ENCODE measurements around the gene EN1.

EN1 gene

DNA sequence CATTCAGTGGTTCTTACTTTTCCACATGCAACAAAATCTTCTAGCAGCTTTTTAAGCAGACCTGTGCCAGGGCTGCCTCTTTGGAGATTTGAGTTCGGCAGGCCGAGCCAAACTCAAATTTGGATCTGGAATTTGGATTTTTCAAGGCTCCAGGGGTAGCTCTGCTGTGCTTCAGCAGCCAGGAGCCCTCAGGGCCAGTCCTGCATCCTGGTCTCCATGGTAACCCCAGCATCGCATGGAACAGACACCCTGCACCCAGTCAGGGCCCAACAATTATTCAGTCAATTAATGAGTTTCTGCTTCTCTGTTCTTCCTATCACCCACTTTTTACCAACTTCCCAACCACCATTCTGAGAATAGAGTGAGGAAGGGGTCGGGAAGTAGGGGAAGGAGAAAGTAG lies 30.0 kb downstream of the EN1 start:
- DNase-seq (ENCODE audit: low read depth) = no peak

DNA sequence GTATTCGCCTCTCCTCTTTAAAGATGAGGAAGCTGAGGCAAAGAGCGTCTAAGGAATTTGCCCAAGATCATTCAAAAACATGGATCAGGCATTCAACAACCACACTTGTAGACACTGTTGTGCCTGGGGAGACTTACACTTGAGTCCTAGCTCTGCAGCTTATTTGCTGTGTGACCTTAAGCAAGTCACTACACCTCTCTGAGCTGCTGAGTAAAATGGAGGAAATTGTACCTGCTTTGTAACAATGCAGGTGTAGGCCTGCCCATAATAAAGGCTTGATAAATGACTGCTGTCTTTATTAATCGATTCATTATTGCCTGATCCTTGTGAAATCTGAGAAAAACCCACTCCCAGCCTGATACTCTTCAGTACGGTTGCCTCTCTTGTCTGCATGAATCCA lies 30.8 kb downstream of the EN1 start:
- DNase-seq (ENCODE audit: low read depth) = no peak

DNA sequence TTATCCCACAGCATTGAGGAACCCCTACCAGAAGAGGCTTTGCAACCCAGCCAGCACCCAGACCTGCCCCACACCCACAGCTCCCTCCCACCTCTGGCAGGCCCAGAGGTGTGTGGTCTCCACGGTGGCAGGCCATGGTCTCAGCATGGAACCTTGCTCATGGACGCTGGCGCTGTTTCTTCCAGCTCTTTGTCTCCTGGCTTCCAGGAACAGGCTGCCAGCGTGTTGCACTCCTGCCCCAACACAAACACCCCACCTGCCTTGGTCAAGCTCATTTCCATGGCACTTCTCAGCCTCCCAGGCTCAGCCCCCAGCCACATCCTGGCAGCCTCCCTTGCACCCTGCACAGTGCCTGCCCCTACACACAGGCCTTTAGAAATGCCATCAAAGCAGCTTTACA lies 31.7 kb downstream of the EN1 start:
- no peak for DNase-seq (ENCODE audit: low read depth)

DNA sequence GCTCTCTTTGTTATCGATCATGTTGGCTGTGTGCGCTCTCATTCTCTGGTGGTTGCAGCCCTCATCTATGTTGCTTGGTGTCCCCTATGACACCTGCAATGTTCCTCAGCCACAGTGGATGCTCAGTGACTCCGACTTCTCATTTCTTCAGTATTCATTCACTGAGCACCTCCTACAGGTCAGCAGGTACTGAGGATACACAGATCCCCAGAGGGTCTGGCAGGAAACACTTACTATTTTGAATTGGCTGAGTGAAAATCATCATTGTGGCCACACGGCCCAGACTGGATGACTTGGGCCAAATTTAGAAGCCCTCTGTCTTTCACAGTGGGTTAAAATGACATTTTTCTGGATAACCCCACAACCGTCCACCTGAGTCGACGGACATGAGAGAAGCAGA lies 32.1 kb downstream of the EN1 start:
- no peak for DNase-seq (ENCODE audit: low read depth)

DNA sequence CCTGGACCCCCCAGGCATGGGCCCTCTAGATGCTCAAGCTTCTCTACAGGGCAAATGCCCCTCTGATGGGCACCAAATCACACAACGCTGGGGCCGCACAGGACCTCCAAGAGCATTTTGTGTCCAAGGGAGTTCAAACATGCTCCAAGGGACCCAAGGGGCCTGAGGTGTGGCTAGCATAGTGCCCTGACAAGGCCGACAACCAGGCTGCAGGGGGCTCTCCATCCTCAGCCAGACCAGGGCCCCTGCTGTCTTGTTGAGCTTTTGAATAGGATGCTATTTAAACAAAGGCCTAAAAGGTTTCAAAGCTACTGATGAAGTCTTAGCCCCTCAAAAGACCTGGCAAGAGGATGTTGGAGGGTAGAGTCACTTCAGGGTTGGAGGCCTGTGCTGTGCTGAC lies 33.1 kb downstream of the EN1 start:
- no peak for DNase-seq (ENCODE audit: low read depth)

DNA sequence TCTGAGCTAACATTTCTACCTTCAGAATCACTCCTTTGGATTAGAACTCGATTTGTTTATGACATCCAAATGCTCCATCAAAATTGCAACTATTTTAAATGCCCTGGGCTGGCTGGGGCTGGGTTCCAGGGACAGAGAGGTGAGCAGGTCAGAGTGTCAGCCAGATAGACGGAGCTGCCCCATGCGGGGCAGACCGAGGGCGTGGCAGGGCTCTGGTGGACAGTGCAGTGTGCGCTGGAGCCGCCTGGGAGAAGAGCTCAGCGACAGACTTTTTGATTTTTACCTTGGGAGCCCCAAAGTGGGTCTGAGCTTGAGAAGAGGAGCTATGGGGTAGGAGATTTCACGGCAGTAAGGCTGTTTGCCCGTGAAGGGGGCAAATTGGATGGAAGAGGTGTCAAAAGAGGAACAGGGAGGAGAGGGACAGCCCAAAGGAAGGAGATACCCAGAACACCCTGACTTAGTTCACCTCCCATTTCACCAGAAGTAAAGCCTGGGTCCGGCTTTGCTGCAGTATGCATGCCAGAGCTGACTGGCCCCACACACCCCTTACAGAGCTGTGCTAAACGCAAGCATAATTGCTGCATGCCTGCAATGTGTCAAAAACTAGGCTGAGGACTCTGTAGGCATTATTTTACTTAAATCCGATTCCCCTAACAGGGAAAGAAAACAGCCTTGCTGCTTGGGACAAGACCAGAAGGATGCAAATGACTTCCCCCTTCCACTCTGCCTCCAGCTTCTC lies 33.7 kb downstream of the EN1 start:
- no peak for DNase-seq (ENCODE audit: low read depth)

DNA sequence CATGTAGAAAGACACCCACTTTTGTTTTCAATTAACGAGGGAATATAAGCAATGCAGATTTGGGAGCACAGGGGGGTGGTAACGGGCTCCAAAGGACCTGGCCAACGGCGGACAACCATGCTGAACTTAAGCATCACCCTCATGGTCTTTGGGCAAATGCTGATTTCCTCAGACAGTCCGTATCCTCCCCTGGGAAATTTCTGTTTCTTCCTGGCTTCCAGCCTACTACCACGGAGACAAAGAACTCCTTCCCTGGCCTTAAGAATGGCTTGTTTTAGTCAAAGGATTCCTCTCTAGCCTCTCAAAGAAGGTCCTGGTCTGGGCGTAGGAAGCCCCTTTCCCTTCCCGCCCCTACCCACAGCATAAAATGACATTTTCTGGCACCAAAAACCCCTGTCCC lies 34.3 kb downstream of the EN1 start:
- DNase-seq (ENCODE audit: low read depth) = no peak

DNA sequence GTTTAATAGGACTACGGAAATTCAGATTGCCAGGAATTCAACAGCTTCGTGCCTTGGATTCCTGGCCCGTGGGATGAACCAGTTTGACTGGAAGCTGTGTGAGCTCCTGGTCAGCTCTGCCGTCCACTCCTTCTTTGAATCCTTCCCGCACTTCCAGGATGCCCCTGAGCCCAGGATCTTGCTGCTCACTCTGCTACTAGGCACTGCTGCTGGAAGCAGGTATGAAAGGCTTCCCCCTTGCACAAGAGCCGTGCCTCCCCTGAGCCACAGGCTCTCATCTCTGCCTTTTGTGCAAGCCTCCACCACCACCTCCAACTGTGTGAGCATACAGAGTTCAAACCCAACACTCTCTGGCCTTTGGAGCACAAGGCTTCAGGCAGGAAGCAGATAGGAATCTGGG lies 34.9 kb downstream of the EN1 start:
- no peak for DNase-seq (ENCODE audit: low read depth)

DNA sequence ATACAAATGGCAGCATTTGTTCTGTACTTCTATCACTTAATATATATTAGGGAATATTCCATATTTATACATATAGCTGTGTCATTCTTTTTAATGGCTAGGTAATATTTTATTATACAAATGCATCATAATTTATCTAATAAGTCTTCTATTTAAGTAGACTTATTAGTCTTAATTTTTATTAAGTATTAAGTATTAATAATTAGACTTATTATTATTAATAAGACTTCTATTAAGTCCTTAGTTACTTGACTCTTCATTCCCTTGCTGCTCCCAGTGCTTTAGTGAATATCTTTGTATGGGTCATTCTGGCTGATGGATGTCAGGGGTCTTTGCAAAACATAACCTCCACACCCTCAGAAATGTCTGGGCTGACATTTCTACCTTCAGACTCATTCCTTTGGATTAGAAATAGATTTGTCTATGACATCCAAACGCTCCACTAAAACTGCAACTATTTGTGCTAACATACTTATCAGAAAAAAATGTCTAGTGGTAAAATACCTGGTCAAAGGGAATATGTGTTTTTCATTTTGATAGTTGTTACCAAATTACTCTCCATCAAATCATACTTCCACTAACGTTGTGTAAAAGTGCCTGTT lies 35.8 kb downstream of the EN1 start:
- no peak for DNase-seq (ENCODE audit: low read depth)

DNA sequence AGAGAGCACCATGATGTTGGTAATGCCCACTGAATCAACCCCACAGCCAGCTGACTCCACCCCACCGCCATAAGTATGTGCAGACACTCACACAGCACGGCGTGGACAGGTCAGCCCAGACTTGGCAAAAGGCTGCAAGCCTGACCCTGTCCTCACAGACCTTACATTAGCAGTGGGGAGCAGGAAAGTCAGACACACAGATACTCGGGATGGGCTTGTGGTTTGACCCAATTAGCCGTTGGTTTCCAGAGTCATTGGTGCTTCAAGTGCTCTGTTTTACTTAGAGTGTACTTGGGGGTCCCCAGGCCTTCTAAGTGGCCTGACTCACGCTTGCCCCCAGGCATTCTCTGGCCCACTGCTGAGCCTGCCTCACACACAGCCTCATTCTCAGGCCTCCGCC lies 36.7 kb downstream of the EN1 start:
- no peak for DNase-seq (ENCODE audit: low read depth)

DNA sequence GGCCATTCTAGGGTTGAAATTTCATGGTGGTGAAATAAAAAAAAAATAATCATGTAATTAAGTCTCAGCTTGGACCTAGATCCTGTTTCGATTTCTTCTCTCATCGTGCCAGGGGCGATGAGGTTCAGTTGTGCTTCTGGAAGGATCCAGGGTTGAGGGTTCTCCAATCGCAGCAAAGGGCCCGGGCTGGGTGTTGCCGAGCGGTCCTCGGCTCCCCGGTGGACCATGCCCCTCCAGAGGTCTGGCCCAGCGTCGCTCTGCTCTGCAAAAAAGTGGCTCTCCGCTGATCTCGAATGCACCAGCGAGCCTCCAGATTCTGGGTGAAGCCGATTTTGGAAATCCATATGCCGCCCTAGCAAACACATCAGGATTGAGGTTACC lies 39.0 kb downstream of the EN1 start:
- DNase-seq (ENCODE audit: low read depth) = no peak

DNA sequence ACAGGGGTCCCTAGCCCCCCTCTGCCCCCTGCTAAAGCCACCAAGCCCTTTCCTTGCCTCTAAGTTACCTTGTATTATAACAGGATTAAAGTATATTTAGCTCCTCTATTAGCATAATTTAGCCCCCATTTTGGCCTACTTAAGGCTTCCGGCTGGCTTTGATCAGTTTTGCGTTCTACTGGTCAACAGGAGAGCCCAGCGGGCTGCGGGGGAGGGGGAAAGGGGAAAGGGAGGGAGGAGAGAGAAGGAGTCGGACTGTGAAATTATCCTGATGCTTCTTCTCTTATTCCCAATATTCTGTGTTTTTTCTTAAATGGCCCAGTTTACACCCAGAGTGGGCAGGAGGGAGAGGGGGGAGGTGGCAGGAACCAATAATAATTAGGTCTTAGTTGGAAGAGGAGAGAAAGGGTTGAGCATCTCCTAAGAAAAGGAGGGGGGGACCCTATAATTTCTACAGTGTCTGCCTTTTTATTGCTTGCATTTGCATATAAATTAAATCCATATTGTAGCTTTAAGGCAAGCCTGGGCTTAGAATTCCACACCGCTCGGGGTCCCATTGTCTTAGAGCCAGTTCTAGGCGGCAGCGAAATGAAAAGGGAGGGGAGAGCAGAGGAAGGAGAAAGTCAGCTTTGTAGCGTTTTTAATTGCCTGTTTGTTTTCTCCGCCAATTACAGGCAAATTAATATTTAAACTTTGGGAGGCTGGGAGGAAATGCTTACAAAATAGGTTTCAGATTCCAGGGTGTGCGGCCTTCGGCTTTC lies 39.6 kb downstream of the EN1 start:
- DNase-seq (ENCODE audit: low read depth) = no peak

DNA sequence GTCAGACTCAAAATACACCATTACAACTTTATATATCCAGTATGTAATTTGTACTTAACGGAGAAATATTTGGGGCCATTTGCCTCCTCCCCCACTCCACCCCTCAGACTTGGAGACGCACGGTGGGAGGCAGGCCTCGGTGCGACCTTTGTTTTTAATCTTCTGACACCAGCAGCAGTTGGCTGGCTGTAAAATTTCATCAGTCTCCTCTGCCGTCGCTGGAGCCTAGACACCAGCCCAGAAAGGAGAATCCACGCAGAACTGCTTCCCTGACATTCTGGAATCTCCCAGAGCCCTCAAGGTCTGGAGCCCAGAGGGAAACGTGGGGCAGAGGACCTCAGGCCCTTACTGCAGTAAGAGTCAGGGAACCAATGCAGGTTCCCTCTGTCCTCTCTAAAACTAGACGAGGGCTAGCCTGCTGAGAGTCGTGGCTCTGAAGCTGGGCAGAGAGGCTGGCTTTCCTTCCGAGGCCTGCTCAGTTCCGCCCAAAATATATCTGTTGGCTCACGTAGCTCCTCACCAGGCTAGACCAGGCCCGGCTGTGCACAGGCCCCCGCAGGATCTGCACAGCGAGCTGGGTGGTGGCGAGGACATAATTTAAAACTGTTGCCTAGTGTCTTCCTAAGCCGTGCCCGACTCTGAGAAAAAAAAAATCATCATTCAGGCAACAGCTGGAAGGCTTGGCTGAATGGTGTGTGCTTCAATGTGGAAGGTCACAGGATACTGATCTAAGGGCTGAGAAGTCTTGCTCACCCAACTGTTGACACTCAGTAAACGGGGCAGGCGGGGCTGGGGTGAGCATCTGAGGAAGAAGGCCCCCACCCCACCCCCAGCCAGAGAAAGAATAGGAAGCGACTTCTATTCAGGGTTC lies 40.4 kb downstream of the EN1 start:
- no peak for DNase-seq (ENCODE audit: low read depth)

DNA sequence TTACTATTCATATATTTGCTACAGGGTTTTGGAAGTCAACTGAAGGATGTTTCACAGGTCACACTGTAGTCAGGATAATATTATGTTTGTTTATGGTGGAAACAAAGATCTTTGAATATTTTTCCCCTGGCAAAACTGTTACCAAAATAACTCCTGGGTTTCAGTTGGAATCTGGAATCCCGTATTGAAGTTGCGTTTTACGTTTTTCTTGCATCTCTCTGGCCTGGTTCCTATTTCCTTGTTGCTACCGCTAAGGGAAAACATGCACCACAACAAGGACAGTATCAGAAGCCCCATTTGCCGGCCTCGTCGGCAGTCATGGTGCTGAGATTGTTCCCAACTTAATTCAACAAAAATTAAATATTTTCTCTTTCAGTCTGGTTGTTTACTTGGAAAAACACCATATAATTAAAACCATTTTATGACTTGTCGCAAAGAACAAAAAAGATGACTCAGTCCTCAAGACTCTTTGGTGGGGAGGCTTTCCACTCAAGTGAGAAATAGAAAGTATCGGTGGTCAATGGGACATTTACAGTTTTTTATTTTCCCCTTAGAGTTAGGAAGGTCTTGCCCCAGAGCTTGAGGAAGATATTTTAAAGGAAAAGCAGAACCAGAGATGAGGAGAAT lies 42.3 kb downstream of the EN1 start:
- DNase-seq (ENCODE audit: low read depth) = no peak

DNA sequence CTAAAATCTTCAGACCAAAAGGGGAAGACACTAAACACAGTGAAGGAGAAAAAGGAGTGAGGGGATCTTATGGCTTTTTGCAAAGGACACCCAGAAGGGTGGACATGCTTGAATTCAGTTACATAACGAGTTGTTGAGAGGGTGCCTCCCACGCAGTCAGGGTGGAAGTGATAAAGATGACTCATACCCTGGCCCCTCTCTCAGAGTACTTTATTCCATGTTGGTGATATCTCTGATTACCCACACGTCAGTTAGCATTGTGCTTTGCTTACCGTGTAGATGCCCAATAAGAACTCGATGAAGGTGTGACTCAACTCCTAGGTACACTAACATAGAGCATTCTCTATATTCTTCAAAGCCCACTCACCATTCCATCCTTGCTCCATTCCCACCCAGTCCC lies 44.4 kb downstream of the EN1 start:
- no peak for DNase-seq (ENCODE audit: low read depth)

DNA sequence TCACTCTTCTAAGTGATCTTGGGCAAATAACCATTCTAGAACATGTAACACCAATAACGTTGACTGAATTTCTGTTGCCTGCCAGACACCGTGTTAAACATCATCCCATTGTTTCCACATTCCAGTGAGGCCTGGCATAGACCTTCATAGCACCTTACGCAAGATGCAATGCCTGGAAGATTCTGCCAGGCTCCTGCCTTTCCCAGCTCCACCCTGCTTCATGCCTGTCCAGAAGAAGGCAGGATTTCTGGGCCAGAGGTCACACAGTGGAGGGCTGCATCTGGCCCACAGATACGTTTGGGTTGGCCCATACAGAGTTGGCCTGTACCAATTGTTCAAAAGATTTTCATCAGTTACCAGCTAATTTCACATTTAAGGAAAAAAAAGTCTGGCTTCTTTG lies 46.3 kb downstream of the EN1 start:
- no peak for DNase-seq (ENCODE audit: low read depth)

DNA sequence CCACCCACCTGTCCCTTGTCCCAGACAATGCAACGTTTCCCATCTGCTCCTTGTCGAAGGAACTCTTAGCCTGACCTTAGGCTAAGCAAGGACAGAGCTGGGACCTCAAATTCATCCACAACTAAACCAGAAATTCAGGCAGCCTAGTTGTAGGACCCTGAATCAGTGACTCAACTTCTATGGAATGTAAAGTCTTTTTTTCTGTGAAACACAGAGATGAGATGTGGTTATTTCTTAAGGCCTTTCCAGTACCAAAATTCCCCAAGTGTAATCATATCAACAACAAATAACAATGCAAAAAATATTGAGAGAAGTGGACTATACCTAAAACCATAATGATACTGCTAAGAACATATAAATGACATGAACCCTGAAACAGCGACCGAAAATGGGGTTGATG lies 46.7 kb downstream of the EN1 start:
- no peak for DNase-seq (ENCODE audit: low read depth)

DNA sequence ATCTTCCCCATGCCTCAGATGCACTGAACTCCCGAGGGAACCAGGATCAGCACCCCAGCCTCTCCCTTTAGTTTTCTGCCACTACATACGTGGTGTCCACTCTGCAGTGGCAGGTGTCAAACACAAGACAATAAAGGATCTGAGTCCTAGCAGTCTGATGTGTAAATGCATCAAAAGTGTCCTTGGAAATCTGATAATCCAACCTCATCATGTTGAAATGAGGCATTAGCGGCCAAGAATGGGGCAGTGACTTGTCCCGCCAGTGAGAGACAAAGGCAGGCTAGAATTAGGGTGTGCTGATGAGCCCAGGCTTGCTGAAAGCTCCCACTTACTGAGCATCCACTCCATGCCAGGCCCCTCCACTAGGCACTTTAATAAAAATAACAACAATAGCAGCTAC lies 52.9 kb downstream of the EN1 start:
- no peak for DNase-seq (ENCODE audit: low read depth)
